OCI-LY7 (cell line): Measurements from ENCODE around the gene DHRSX.

ENCODE experiments used
- EZH2phosphoT487 ChIP-seq: fragments of 200-600 bp; sonication (generic); IDR thresholded peaks from 2 replicates; pipeline ENCODE4 v1.6.1; 2018; ENCODE audit warnings: low read depth, borderline replicate concordance, mild to moderate bottlenecking, mixed run types, antibody characterized with exemption, low read length, moderate library complexity, mixed read lengths
- TF ChIP-seq, protein P1 (sequence below): fragments of 200-600 bp; sonication (generic); conservative IDR thresholded peaks from 2 replicates; pipeline ENCODE4 v1.5.1; 2014; ENCODE audit warnings: mild to moderate bottlenecking, antibody characterized with exemption, low read length, moderate library complexity, mixed read lengths

DNA sequence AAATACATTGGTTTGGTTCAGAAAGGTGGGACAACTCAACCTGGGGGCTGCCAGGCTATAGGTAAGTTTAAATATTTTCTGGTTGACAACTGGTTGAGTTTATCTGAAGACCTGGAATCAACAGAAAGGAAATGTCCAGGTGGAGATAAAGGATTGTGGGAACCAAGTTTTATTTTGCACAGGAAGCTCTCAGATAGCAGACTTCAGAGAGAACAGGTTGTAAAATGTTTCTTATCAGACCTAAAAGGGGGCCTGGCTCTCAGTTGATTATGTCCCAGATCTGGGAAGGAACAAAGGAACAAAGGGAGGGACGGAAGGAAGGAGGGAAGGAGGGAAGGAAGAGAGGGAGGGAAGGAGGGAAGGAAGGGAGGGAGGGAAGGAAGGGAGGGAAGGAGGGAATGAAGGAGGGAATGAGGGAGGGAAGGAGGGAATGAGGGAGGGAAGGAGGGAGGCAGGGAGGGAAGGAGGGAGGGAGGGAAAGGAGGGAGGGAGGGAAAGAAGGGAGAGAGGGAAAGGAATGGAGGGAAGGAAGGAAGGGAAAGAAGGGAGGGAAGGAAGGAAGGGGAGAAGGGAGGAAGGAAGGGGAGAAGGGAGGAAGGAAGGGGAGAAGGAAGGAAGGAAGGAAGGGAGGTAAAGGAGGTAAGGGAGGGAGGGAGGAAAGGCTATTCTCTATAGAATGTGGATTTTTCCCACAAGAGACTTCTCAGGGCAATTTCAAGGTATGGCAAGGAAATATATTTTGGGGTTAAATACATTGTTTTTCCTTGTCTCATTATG is 186.7 kb downstream of the DHRSX start:
- TF ChIP-seq, protein P1, sequence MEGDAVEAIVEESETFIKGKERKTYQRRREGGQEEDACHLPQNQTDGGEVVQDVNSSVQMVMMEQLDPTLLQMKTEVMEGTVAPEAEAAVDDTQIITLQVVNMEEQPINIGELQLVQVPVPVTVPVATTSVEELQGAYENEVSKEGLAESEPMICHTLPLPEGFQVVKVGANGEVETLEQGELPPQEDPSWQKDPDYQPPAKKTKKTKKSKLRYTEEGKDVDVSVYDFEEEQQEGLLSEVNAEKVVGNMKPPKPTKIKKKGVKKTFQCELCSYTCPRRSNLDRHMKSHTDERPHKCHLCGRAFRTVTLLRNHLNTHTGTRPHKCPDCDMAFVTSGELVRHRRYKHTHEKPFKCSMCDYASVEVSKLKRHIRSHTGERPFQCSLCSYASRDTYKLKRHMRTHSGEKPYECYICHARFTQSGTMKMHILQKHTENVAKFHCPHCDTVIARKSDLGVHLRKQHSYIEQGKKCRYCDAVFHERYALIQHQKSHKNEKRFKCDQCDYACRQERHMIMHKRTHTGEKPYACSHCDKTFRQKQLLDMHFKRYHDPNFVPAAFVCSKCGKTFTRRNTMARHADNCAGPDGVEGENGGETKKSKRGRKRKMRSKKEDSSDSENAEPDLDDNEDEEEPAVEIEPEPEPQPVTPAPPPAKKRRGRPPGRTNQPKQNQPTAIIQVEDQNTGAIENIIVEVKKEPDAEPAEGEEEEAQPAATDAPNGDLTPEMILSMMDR, result no peak
- no peak for TF ChIP-seq EZH2phosphoT487
